WERI-Rb-1 (cell line): ENCODE data around the gene TTC28.

Source experiments
- DNase-seq: peaks from one replicate; pipeline ENCODE4 v3.0.0-alpha.2; 2020
- H3K27ac ChIP-seq: fragments of 250-450 bp; sonication (Bioruptor Pico); 2 replicates; pipeline ENCODE4 v1.5.1; 2020; ENCODE audit warnings: mild to moderate bottlenecking, moderate library complexity
- H3K27me3 ChIP-seq: fragments of 250-450 bp; sonication (Bioruptor Pico); 2 replicates; pipeline ENCODE4 v1.5.1; 2021; ENCODE audit warnings: mild to moderate bottlenecking, low read depth, moderate library complexity; ENCODE audit not compliant: insufficient read depth, severe bottlenecking
- H3K36me3 ChIP-seq: fragments of 250-450 bp; sonication (Bioruptor Pico); 2 replicates; pipeline ENCODE4 v1.5.1; 2020; ENCODE audit warnings: mild to moderate bottlenecking, moderate library complexity
- H3K4me3 ChIP-seq: 2 replicates; pipeline ENCODE4 v1.5.1; 2011; ENCODE audit warnings: low read depth, mild to moderate bottlenecking, control low read depth, low read length
- H3K9me3 ChIP-seq: fragments of 250-450 bp; sonication (Bioruptor Pico); 2 replicates; pipeline ENCODE4 v1.5.1; 2021; ENCODE audit warnings: mild to moderate bottlenecking, moderate library complexity; ENCODE audit not compliant: severe bottlenecking
- CTCF ChIP-seq: IDR thresholded peaks from 2 replicates; pipeline ENCODE4 v1.5.1; 2011; ENCODE audit warnings: low read depth, mild to moderate bottlenecking, control low read depth, inconsistent platforms, low read length

Gene TTC28

GRCh38 chr22:27995801-27996528 lies 683.7 kb downstream of the TTC28 start:
- no peaks in the 10 kb centered on the region for H3K9me3 ChIP-seq
- no peak for TF ChIP-seq CTCF
- H3K27me3 ChIP-seq = no peaks in the 10 kb centered on the region
- no peak for DNase-seq
- H3K4me3 ChIP-seq = no peak overlapping the region
- H3K27ac ChIP-seq = no peak overlapping the region
- H3K36me3 ChIP-seq = peaks cover 14% of the 10 kb centered on the region

GRCh38 chr22:27994481-27995331 lies 684.9 kb downstream of the TTC28 start:
- no peak for TF ChIP-seq CTCF
- H3K27ac ChIP-seq = no peak overlapping the region
- no peaks in the 10 kb centered on the region for H3K9me3 ChIP-seq
- H3K27me3 ChIP-seq = no peaks in the 10 kb centered on the region
- H3K4me3 ChIP-seq = no peak overlapping the region
- peaks cover 21% of the 10 kb centered on the region for H3K36me3 ChIP-seq
- no peak for DNase-seq

- H3K36me3 ChIP-seq = peaks cover 25% of the 10 kb centered on the region
- H3K9me3 ChIP-seq = no peaks in the 10 kb centered on the region
- no peak for DNase-seq
- no peak for TF ChIP-seq CTCF
- H3K27ac ChIP-seq = no peak overlapping the region
- H3K27me3 ChIP-seq = no peaks in the 10 kb centered on the region
- no peak overlapping the region for H3K4me3 ChIP-seq
Observed at GRCh38 chr22:27993774-27994350, 685.8 kb downstream of the TTC28 start.

GRCh38 chr22:27993201-27993635 lies 686.4 kb downstream of the TTC28 start:
- TF ChIP-seq CTCF = no peak
- H3K4me3 ChIP-seq = no peak overlapping the region
- H3K27ac ChIP-seq = no peak overlapping the region
- DNase-seq = no peak
- peaks cover 27% of the 10 kb centered on the region for H3K36me3 ChIP-seq
- no peaks in the 10 kb centered on the region for H3K27me3 ChIP-seq
- no peaks in the 10 kb centered on the region for H3K9me3 ChIP-seq

GRCh38 chr22:27992294-27993165 lies 687.1 kb downstream of the TTC28 start:
- Histone ChIP-seq H3K27ac (no peak overlapping the region), H3K27me3 (no peaks in the 10 kb centered on the region), H3K36me3 (peaks cover 25% of the 10 kb centered on the region), H3K4me3 (no peak overlapping the region), H3K9me3 (no peaks in the 10 kb centered on the region)
- TF ChIP-seq CTCF = no peak
- no peak for DNase-seq
